Activated CD8-positive, alpha-beta T cell treated with anti-CD3 and anti-CD28 coated beads, Interleukin-2, amount 10 ng/mL, durations not matched to agents 7 days and 5 days (primary cell): ENCODE results near the gene JADE2. TPM values are rescaled to one million over a fixed set of nuclear protein-coding genes. Genes with fewer than 3 reads are reported as not detected.
"Not testable (repeated sequence)": the region's sequence is repeated elsewhere in the genome, so short reads cannot be mapped to it uniquely, and the experiment has no call there.

Experiments used
- ATAC-seq: fragments of 150-1000 bp; cut with Tn5 transposase; one replicate; pipeline ENCODE4 v1.10.0; 2021; ENCODE audit warnings: moderate library complexity
- CTCF ChIA-PET: fragments of 350-600 bp; sonication (Branson Sonifier 250); formaldehyde crosslinking; loops from one replicate; lab custom pipeline; 2021; ENCODE audit warnings: antibody characterized with exemption; lab: Charles Lee
- POLR2A ChIA-PET: fragments of 350-600 bp; sonication (Branson Sonifier 250); formaldehyde crosslinking; loops from one replicate; lab custom pipeline; 2021; ENCODE audit warnings: antibody characterized with exemption; lab: Charles Lee
- DNase-seq: peaks from one replicate; pipeline ENCODE4 v3.0.0-alpha.2; 2020
- H3K27ac Mint-ChIP-seq: one replicate; pipeline ENCODE4 v1.8.0; 2021; ENCODE audit warnings: mild to moderate bottlenecking, mixed read lengths
- H3K27me3 Mint-ChIP-seq: one replicate; pipeline ENCODE4 v1.8.0; 2021; ENCODE audit warnings: low read depth, mixed read lengths
- H3K36me3 Mint-ChIP-seq: one replicate; pipeline ENCODE4 v1.8.0; 2021; ENCODE audit warnings: low read depth, mixed read lengths
- H3K4me1 Mint-ChIP-seq: one replicate; pipeline ENCODE4 v1.8.0; 2021; ENCODE audit warnings: low read depth, mixed read lengths
- H3K4me3 Mint-ChIP-seq: one replicate; pipeline ENCODE4 v1.8.0; 2021; ENCODE audit warnings: mild to moderate bottlenecking, mixed read lengths
- H3K9me3 Mint-ChIP-seq: one replicate; pipeline ENCODE4 v1.8.0; 2022; ENCODE audit warnings: mixed read lengths; ENCODE audit not compliant: insufficient read depth
- total RNA-seq, 2 experiments: library from RNA; stranded (reverse); gene quantifications; one replicate each; pipeline ENCODE4 v1.2.3, GENCODE V29; 2021

The JADE2 gene
- total RNA-seq, 2 experiments from 2014 or later = 79.9 to 86.0 TPM

DNA sequence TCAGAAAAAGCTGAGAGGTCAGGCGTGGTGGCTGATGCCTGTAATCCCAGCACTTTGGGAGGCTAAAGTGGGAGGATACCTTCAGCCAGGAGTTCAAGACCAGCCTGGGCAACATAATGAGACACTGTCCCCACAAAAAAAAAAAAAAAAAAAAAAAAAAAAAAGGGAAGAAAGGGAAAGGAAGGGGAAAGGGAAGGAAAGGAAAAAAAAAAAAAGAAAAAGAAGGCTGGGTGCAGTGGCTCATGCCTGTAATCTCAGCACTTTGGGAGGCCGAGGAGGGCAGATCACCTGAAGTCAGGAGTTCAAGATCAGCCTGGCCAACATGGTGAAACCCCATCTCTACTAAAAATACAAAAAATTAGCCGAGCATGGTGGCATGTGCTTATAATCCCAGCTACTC lies 74.3 kb downstream of the JADE2 start:
- ATAC-seq, POLR2A ChIA-PET, H3K9me3 Mint-ChIP-seq, H3K4me3 Mint-ChIP-seq, H3K27me3 Mint-ChIP-seq, DNase-seq, H3K27ac Mint-ChIP-seq: not testable (repeated sequence)
- Mint-ChIP-seq H3K4me1 (peaks cover 22% of the 10 kb centered on the region), H3K36me3 (peaks cover 20% of the 10 kb centered on the region)
- CTCF ChIA-PET = interaction anchor here (1.0 kb wide), 1 partner anchor 12 kb away, joined by 5 read pairs; no protein-coding TSS in a partner anchor

DNA sequence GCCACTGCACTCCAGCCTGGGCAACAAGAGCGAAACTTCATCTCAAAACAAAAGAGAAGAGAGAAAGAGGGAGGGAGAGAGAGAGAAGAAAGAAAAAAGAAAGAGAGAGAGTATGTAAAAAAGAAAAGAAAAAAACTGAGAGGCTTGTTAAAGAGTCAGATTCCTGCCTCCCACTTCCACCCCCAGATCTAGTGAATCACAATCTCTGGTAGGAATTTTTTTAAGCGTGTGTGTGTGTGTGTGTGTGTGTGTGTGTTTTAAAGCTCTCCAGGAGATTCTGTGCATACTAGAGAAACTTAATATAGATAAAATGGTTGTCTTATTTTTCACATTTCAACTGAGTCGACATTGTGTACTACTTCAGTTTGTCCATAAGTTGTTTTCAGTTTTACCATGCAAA lies 75.1 kb downstream of the JADE2 start:
- Mint-ChIP-seq H3K27me3 (no peaks in the 10 kb centered on the region), H3K4me1 (peaks cover 22% of the 10 kb centered on the region), H3K27ac (no peak overlapping the region), H3K4me3 (no peak overlapping the region), H3K36me3 (peaks cover 24% of the 10 kb centered on the region), H3K9me3 (no peaks in the 10 kb centered on the region)
- DNase-seq (no peak), ATAC-seq (no peak)
- CTCF ChIA-PET = interaction anchor here (0.6 to 1.0 kb wide), 2 partner anchors 13 kb away, joined by 3 to 5 read pairs; no protein-coding TSS in a partner anchor
- POLR2A ChIA-PET = no interaction called here

DNA sequence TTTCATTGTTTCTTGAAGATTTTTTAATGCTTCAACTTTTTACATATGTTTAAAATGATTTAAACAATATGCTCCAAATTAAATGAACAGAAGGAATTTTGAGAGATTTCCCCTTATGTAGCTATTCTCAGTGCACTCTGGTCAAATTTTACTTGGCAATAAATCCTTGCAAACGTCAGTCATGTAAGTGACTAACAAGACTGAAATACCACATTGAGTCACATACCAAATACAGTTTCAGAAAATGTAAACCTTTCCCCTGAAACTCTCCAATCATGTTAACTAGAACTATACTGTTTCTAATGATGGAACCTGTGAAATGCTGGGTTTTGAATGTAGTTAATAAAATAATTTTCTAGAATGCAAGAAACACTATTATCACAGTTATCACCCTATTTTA lies 77.6 kb downstream of the JADE2 start:
- DNase-seq = no peak
- peaks cover 28% of the 10 kb centered on the region for H3K4me1 Mint-ChIP-seq
- no peaks in the 10 kb centered on the region for H3K9me3 Mint-ChIP-seq
- H3K36me3 Mint-ChIP-seq = peaks cover 44% of the 10 kb centered on the region
- ATAC-seq = no peak
- H3K27me3 Mint-ChIP-seq = no peaks in the 10 kb centered on the region
- H3K27ac Mint-ChIP-seq = no peak overlapping the region
- POLR2A ChIA-PET = no interaction called here
- H3K4me3 Mint-ChIP-seq = no peak overlapping the region
- CTCF ChIA-PET = interaction anchor here (1.8 to 2.1 kb wide), 2 partner anchors 12 to 15 kb away, joined by 5 to 19 read pairs; no protein-coding TSS in a partner anchor

DNA sequence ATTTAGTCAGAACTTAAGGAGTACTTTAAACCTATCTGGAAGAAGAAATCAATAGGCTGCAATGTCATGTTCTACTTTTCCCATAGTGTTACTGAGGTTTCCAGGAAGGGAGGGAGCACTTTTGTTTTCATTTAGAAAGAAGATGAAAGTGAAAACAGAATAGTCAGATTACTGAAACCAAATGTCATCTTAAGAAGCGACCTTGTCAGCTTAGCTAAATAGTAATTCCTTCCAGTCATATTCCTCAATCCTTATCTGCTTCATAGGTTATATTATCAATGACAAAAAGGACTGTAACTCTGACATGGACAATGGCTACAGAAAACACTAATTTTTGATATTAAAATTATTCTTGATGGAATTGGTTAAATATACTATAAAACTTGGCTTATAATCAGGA lies 79.4 kb downstream of the JADE2 start:
- ATAC-seq (peak; percentile 34), DNase-seq (no peak)
- H3K27me3 Mint-ChIP-seq = no peaks in the 10 kb centered on the region
- H3K4me1 Mint-ChIP-seq = peaks cover 43% of the 10 kb centered on the region
- H3K27ac Mint-ChIP-seq = peak overlapping the region; percentile 57
- no peak overlapping the region for H3K4me3 Mint-ChIP-seq
- no peaks in the 10 kb centered on the region for H3K9me3 Mint-ChIP-seq
- ChIA-PET POLR2A (no interaction called here), CTCF (interaction anchor here (0.9 to 7.1 kb wide), 3 partner anchors 18 to 134 kb away, joined by 3 to 76 read pairs (median 4); partner anchors contain the start of gene CAMLG)
- H3K36me3 Mint-ChIP-seq = peaks cover 62% of the 10 kb centered on the region

DNA sequence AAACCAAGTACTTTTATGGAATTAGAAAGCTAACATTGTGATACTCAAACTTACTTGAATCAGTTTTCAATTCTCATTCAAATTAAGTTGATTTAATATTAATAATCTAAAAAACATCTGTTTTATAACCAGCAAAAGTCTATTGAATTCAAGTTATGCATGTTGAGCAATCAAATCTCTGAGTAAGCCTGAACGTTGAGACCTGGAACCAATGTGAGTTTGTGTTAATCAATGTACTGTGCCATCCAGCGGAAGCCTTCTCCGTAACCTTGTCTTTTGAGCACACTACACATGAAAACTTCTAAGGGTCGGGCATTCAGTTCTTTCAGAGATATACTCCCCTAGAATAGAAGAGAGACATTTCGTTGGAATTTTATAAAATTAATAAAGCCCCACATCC lies 81.3 kb downstream of the JADE2 start:
- Mint-ChIP-seq H3K4me3 (no peak overlapping the region), H3K27me3 (no peaks in the 10 kb centered on the region), H3K27ac (no peak overlapping the region), H3K4me1 (peaks cover 43% of the 10 kb centered on the region), H3K9me3 (no peaks in the 10 kb centered on the region), H3K36me3 (peaks cover 73% of the 10 kb centered on the region)
- ATAC-seq (no peak), DNase-seq (no peak)
- POLR2A ChIA-PET = interaction anchor here (0.7 kb wide), 1 partner anchor 12 kb away, joined by 3 read pairs; no protein-coding TSS in a partner anchor
- CTCF ChIA-PET = interaction anchor here (0.7 to 7.1 kb wide), 4 partner anchors 12 to 303 kb away, joined by 3 to 76 read pairs (median 3); partner anchors contain the start of gene CAMLG

DNA sequence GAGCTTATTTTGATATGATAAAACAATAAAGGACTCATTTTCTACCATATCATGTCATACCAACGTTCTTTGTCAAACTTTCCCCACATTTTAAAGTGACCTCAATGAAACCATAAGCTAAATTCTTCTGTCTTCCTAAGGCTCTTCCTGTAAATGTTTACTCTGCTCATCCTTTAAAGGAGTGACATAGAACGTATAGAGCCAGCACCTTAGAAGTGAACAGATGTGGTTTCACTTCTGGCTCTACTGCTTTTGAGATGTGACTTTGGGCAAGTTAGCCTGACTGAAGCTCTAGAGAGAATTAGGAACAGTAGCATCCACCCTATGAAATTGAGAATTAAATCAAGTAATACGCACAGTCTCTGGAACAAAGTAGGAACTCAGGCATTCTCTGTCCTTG lies 83.1 kb downstream of the JADE2 start:
- H3K36me3 Mint-ChIP-seq = peaks cover 75% of the 10 kb centered on the region
- peak overlapping the region; percentile 58 for H3K27ac Mint-ChIP-seq
- H3K4me3 Mint-ChIP-seq = no peak overlapping the region
- H3K9me3 Mint-ChIP-seq = no peaks in the 10 kb centered on the region
- H3K27me3 Mint-ChIP-seq = no peaks in the 10 kb centered on the region
- POLR2A ChIA-PET = interaction anchor here (0.6 to 2.2 kb wide), 5 partner anchors 17 to 639 kb away, joined by 3 to 6 read pairs (median 3); partner anchors contain the start of genes SEC24A and SKP1
- no peak for DNase-seq
- CTCF ChIA-PET = interaction anchor here (0.7 to 7.1 kb wide), 8 partner anchors 14 to 425 kb away, joined by 3 to 76 read pairs (median 4); partner anchors contain the start of genes CDKN2AIPNL, PCBD2 and SAR1B
- ATAC-seq = peak; percentile 62
- H3K4me1 Mint-ChIP-seq = peaks cover 38% of the 10 kb centered on the region

DNA sequence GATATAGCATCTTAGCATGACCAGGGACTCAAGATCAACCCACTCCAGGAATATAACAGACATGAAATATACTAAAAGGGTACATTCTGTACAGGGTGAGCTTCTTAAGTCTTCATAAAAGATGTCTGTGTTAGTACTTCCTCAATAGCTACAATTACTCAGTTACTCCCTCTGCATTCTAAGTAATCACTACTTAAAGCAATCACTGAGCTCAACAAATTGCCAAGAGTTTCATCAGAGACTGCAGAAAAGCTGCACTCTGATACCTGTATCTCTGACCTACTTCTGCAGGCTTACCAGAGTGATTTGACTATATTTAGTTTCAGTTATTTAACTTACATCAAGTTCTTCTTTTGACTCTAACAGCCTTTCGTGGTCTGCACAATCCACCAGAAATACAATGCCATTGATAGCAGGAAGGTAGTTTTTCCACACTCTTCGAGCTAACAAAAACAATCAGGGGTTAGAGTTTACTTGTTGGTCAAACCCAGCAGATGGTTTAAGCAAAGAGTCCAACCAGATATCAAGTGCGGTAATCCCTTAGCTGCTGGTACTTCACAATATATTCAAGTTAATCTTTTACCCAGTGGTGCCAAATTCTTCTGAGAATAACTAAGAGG lies 83.9 kb downstream of the JADE2 start:
- Mint-ChIP-seq H3K4me3 (no peak overlapping the region), H3K4me1 (peaks cover 33% of the 10 kb centered on the region), H3K27ac (peak overlapping the region; percentile 58), H3K27me3 (no peaks in the 10 kb centered on the region), H3K9me3 (no peaks in the 10 kb centered on the region), H3K36me3 (peaks cover 72% of the 10 kb centered on the region)
- ChIA-PET POLR2A (interaction anchor here (0.9 to 2.2 kb wide), 2 partner anchors 17 to 39 kb away, joined by 3 to 6 read pairs; partner anchors contain the start of gene SEC24A), CTCF (interaction anchor here (0.6 to 7.1 kb wide), 9 partner anchors 12 to 426 kb away, joined by 3 to 76 read pairs (median 3); partner anchors contain the start of genes CDKN2AIPNL and PCBD2)
- peak; percentile 31 for ATAC-seq
- DNase-seq = no peak

DNA sequence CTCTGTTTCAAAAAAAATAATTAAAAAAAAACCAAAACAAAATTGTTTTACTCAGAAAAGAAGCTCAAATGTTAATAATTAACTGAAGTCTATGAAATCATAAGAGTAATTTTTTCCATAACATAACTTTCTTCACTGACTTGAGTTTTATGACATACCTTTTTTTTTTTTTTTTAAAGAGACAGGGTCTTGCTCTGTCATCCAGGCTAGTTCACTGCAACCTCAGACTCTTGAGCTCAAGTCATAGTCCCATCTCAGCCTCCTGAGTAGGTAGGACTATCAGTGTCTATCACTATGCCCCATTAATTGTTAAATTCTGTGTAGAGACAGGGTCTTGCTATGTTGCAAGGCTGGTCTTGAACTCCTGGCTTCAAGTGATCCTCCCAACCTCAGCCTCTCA lies 85.3 kb downstream of the JADE2 start:
- Mint-ChIP-seq H3K4me3 (no peak overlapping the region), H3K27ac (no peak overlapping the region), H3K36me3 (peaks cover 62% of the 10 kb centered on the region)

GRCh38 chr5:134611515-134611914 lies 86.0 kb downstream of the JADE2 start:
- ATAC-seq = no peak
- peaks cover 18% of the 10 kb centered on the region for H3K4me1 Mint-ChIP-seq
- POLR2A ChIA-PET = no interaction called here
- no peaks in the 10 kb centered on the region for H3K27me3 Mint-ChIP-seq
- no peak for DNase-seq
- peak overlapping the region; percentile 7 for H3K27ac Mint-ChIP-seq
- no peak overlapping the region for H3K4me3 Mint-ChIP-seq
- H3K36me3 Mint-ChIP-seq = peaks cover 57% of the 10 kb centered on the region
- CTCF ChIA-PET = no interaction called here
- H3K9me3 Mint-ChIP-seq = no peaks in the 10 kb centered on the region

More for the DNA sequence above, 85.3 kb downstream of the JADE2 start:
- ATAC-seq (no peak), DNase-seq (no peak)
- POLR2A ChIA-PET = interaction anchor here (0.6 to 1.1 kb wide), 3 partner anchors 19 to 434 kb away, joined by 3 to 4 read pairs (median 3); no protein-coding TSS in a partner anchor
- Mint-ChIP-seq H3K27me3 (no peaks in the 10 kb centered on the region), H3K9me3 (no peaks in the 10 kb centered on the region), H3K4me1 (peaks cover 20% of the 10 kb centered on the region)
- CTCF ChIA-PET = interaction anchor here (7.1 kb wide), 1 partner anchor 24 kb away, joined by 76 read pairs; no protein-coding TSS in a partner anchor

GRCh38 chr5:134614450-134615085 lies 89.1 kb downstream of the JADE2 start:
- ATAC-seq (no peak), DNase-seq (no peak)
- peaks cover 1% of the 10 kb centered on the region for H3K4me1 Mint-ChIP-seq
- no peak overlapping the region for H3K4me3 Mint-ChIP-seq
- H3K36me3 Mint-ChIP-seq = peaks cover 43% of the 10 kb centered on the region
- no peaks in the 10 kb centered on the region for H3K9me3 Mint-ChIP-seq
- CTCF ChIA-PET = interaction anchor here (2.5 kb wide), 1 partner anchor 28 kb away, joined by 13 read pairs; no protein-coding TSS in a partner anchor
- POLR2A ChIA-PET = no interaction called here
- H3K27ac Mint-ChIP-seq = no peak overlapping the region
- no peaks in the 10 kb centered on the region for H3K27me3 Mint-ChIP-seq

DNA sequence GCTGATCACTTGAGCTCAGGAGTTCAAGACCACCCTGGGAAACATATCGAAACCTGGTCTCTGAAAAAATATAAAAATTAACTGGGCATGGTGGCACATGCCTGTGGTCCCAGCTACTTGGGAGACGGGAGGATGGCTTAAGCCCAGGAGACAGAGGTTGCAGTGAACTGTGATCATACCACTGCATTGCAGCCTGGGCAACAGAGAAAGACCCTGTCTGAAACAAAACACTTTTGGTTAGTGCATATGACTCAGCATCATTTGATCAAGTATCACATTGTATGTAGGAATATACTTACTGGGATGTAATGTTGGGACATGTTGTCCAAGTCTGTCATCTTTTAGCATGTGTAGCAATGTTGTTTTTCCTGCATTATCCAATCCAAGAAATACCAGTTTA lies 95.2 kb downstream of the JADE2 start:
- POLR2A ChIA-PET = interaction anchor here (0.6 to 1.1 kb wide), 3 partner anchors 9 to 209 kb away, joined by 3 to 4 read pairs (median 3); partner anchors contain the start of gene CDKN2AIPNL
- ATAC-seq (no peak), DNase-seq (no peak)
- no peak overlapping the region for H3K4me3 Mint-ChIP-seq
- H3K27me3 Mint-ChIP-seq = no peaks in the 10 kb centered on the region
- peaks cover 44% of the 10 kb centered on the region for H3K36me3 Mint-ChIP-seq
- CTCF ChIA-PET = interaction anchor here (2.4 kb wide), 1 partner anchor 33 kb away, joined by 7 read pairs; no protein-coding TSS in a partner anchor
- peaks cover 5% of the 10 kb centered on the region for H3K4me1 Mint-ChIP-seq
- no peak overlapping the region for H3K27ac Mint-ChIP-seq
- no peaks in the 10 kb centered on the region for H3K9me3 Mint-ChIP-seq
